ENCODE data around the gene OR2C3. TPM values are rescaled to one million over a fixed set of nuclear protein-coding genes. Genes with fewer than 3 reads are reported as not detected.

Gene OR2C3
- total and polyA plus RNA-seq, 2 of the 8 experiments (the other 6 are each of a cell fraction or from before 2014, with no cell fraction given) = not detected

- H2BK5ac ChIP-seq (ENCODE audit: low read depth, low read length) = no peak overlapping the region
- no peak overlapping the region for H3K4me2 ChIP-seq (ENCODE audit: insufficient read depth in 1 of 2, low read depth in 2 of 2, low read length in 2 of 2)
- no peak overlapping the region for H3K9ac ChIP-seq (replicated peaks in 1 of 4; ENCODE audit: extremely low read depth in 1 of 4, low read depth in 3 of 4, low read length in 3 of 4)
- CTCF ChIA-PET (ENCODE audit: partially characterized antibody) = interaction anchor here (0.7 kb wide), 1 partner anchor 10 kb away, joined by 3 read pairs; no protein-coding TSS in a partner anchor
- no peak overlapping the region for H2BK20ac ChIP-seq (ENCODE audit: low read length)
- DNase-seq (ENCODE audit: low read depth in 1 of 2, low spot score in 2 of 2) (no peak), FAIRE-seq (no peak)
- H3K23ac ChIP-seq (ENCODE audit: insufficient read length) = no peak overlapping the region
- H3K18ac ChIP-seq (ENCODE audit: extremely low read depth, low read length) = no peak overlapping the region
- no peak overlapping the region for H3K14ac ChIP-seq (ENCODE audit: insufficient read length)
- no peaks in the 10 kb centered on the region for H3K23me2 ChIP-seq (ENCODE audit: low read depth, low read length)
- H3K56ac ChIP-seq (replicated peaks; ENCODE audit: insufficient read length, low read depth, low read length) = no peak overlapping the region
- TF ChIP-seq SIX5 (IDR thresholded peaks at IDR 0.05; ENCODE audit: low read depth, low read length) (no peak), GABPA (IDR thresholded peaks at IDR 0.05; ENCODE audit: borderline replicate concordance, insufficient read depth, low read length) (no peak), ASH2L (IDR thresholded peaks at IDR 0.05; ENCODE audit: low read length) (no peak), CEBPB (IDR thresholded peaks at IDR 0.05; ENCODE audit: low read depth, low read length) (no peak), FOSL1 (IDR thresholded peaks at IDR 0.05; ENCODE audit: insufficient read depth, low read depth, low read length) (no peak), SP2 (IDR thresholded peaks at IDR 0.05; ENCODE audit: low read length) (no peak)
- H2BK120ac ChIP-seq (replicated peaks; ENCODE audit: low read depth, low read length) = no peak overlapping the region
- no peak overlapping the region for H4K91ac ChIP-seq (replicated peaks; ENCODE audit: insufficient read length, low read length)
- H2BK15ac ChIP-seq (ENCODE audit: low read length) = no peak overlapping the region
- H3K27me3 ChIP-seq (replicated peaks in 1 of 4; ENCODE audit: control insufficient read depth in 3 of 4, extremely low read depth in 1 of 4, insufficient read depth in 3 of 4, low read length in 3 of 4) = no peaks in the 10 kb centered on the region
- H4K20me1 ChIP-seq (replicated peaks in 1 of 2; ENCODE audit: control insufficient read depth in 1 of 2, insufficient read depth in 2 of 2, low read length in 2 of 2) = no peaks in the 10 kb centered on the region
- H3K79me1 ChIP-seq (ENCODE audit: low read depth, low read length) = no peaks in the 10 kb centered on the region
- no peak overlapping the region for H3K4me3 ChIP-seq (ENCODE audit: extremely low read depth in 1 of 4, insufficient read depth in 2 of 4, low read depth in 3 of 4, low read length in 4 of 4)
- no peak overlapping the region for H2BK12ac ChIP-seq (ENCODE audit: low read depth, low read length)
- no peaks in the 10 kb centered on the region for H3K79me2 ChIP-seq (ENCODE audit: control insufficient read depth in 1 of 2, insufficient read depth in 2 of 2, low read length in 2 of 2)
- no peak overlapping the region for H2AK5ac ChIP-seq (ENCODE audit: low read depth, low read length)
- H2AFZ ChIP-seq (ENCODE audit: low read length) = no peak overlapping the region
- POLR2A ChIA-PET (ENCODE audit: partially characterized antibody) = no interaction called here
- H4K8ac ChIP-seq (ENCODE audit: extremely low read depth, insufficient read depth, low read length) = no peak overlapping the region
- peaks cover 20 to 34% of the 10 kb centered on the region in 2 experiments; a peak in 2 of 4 replicates for H3K9me3 ChIP-seq (ENCODE audit: insufficient read depth in 2 of 2, low read depth in 1 of 2, low read length in 1 of 2)
- no peaks in the 10 kb centered on the region for H3K4me1 ChIP-seq (replicated peaks in 1 of 4; ENCODE audit: control insufficient read depth in 3 of 4, insufficient read depth in 4 of 4, low read length in 3 of 4)
- no peaks in the 10 kb centered on the region for H3K36me3 ChIP-seq (ENCODE audit: control insufficient read depth in 2 of 4, insufficient read depth in 4 of 4, low read length in 3 of 4)
- H4K5ac ChIP-seq (ENCODE audit: insufficient read length, low read depth, low read length) = no peak overlapping the region
- 40% methylated on average over 1 of the region's 1 CpG; no CpG with 5 or more reads in 1 of the 2 experiments for WGBS, 2 experiments (ENCODE audit: extremely low coverage in 1 of 2, insufficient coverage in 1 of 2, insufficient read length in 1 of 2, insufficient replicate concordance in 2 of 2, low coverage in 1 of 2, low lambda C conversion rate in 2 of 2, missing lambda C conversion rate in 1 of 2)
- no peak overlapping the region for H3K27ac ChIP-seq (ENCODE audit: low read depth, low read length)
- no peak overlapping the region for H3K4ac ChIP-seq (replicated peaks; ENCODE audit: insufficient read length, low read depth, low read length)
Observed at GRCh38 chr1:247574236-247574635, 38.0 kb upstream of the OR2C3 start.

Measured in H1 (cell line).